IMR-90 (cell line): ENCODE measurements around the gene ANHX.
"Not testable (repeated sequence)": the region's sequence is repeated elsewhere in the genome, so short reads cannot be mapped to it uniquely, and the experiment has no call there.

Source experiments
- CEBPB ChIP-seq: IDR thresholded peaks from 2 replicates; pipeline ENCODE4 v1.6.1; 2012; ENCODE audit warnings: low read depth, low read length, improper control_type of control experiment
- CHD1 ChIP-seq: IDR thresholded peaks from 2 replicates; pipeline ENCODE4 v1.6.1; 2012; ENCODE audit warnings: low read depth, low read length, improper control_type of control experiment
- CTCF ChIP-seq: conservative IDR thresholded peaks from 2 replicates; pipeline ENCODE4 v1.5.1; 2012; ENCODE audit warnings: mild to moderate bottlenecking, low read depth, low read length, improper control_type of control experiment
- FOS ChIP-seq: fragments of 150-350 bp; IDR thresholded peaks from 2 replicates; pipeline ENCODE4 v1.6.1; 2016; ENCODE audit warnings: low read depth, low read length
- MAFK ChIP-seq: IDR thresholded peaks from 2 replicates; pipeline ENCODE4 v1.6.1; 2012; ENCODE audit warnings: low read depth, low read length, improper control_type of control experiment
- POLR2A ChIP-seq: IDR thresholded peaks from 2 replicates; pipeline ENCODE4 v1.6.1; 2012; ENCODE audit warnings: mild to moderate bottlenecking, low read depth, low read length
- RAD21 ChIP-seq: IDR thresholded peaks from 2 replicates; pipeline ENCODE4 v1.6.1; 2012; ENCODE audit warnings: low read length, improper control_type of control experiment
- RFX5 ChIP-seq: IDR thresholded peaks from 2 replicates; pipeline ENCODE4 v1.8.0; 2012; ENCODE audit warnings: low read depth, mild to moderate bottlenecking, low read length, moderate library complexity
- SMC3 ChIP-seq: fragments of 150-350 bp; IDR thresholded peaks from 2 replicates; pipeline ENCODE4 v1.6.1; 2016; ENCODE audit warnings: low read depth, mild to moderate bottlenecking, antibody characterized with exemption, low read length, moderate library complexity
- USF2 ChIP-seq: fragments of 150-350 bp; IDR thresholded peaks from 2 replicates; pipeline ENCODE4 v1.6.1; 2017; ENCODE audit warnings: mild to moderate bottlenecking, antibody characterized with exemption, low read length, low read depth
- TF ChIP-seq, protein P1 (sequence below): fragments of 150-350 bp; IDR thresholded peaks from 2 replicates; pipeline ENCODE4 v1.6.1; 2016; ENCODE audit warnings: low read depth, mild to moderate bottlenecking, low read length, moderate library complexity, borderline replicate concordance

DNA sequence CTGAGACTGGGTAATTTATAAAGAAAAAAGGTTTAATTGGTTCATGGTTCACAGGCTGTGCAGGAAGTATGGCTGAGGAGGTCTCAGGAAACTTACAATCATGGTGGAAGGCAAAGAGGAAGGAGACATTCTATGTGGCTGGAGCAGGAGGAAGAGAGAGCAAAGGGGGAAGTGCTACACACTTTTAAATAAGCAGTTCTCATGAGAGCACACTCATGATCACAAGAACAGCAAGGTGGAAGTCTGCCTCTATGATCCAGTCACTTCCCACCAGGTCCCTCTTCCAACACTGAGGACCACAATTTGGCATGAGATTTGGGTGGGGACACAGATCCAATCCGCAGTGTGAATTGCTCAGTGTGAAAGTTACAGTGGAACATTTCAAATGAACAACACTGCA, 20.2 kb upstream of the ANHX start:
- not testable (repeated sequence) for TF ChIP-seq CTCF, POLR2A, CHD1, SMC3, CEBPB, MAFK, RAD21, RFX5, USF2, FOS
- TF ChIP-seq, protein P1, sequence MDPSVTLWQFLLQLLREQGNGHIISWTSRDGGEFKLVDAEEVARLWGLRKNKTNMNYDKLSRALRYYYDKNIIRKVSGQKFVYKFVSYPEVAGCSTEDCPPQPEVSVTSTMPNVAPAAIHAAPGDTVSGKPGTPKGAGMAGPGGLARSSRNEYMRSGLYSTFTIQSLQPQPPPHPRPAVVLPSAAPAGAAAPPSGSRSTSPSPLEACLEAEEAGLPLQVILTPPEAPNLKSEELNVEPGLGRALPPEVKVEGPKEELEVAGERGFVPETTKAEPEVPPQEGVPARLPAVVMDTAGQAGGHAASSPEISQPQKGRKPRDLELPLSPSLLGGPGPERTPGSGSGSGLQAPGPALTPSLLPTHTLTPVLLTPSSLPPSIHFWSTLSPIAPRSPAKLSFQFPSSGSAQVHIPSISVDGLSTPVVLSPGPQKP, result not testable (repeated sequence)
